ENCODE measurements around the gene MANEAL.

The MANEAL gene

GRCh38 chr1:37782491-37782890 lies 11.2 kb upstream of the MANEAL start:
- no peak for DNase-seq

DNA sequence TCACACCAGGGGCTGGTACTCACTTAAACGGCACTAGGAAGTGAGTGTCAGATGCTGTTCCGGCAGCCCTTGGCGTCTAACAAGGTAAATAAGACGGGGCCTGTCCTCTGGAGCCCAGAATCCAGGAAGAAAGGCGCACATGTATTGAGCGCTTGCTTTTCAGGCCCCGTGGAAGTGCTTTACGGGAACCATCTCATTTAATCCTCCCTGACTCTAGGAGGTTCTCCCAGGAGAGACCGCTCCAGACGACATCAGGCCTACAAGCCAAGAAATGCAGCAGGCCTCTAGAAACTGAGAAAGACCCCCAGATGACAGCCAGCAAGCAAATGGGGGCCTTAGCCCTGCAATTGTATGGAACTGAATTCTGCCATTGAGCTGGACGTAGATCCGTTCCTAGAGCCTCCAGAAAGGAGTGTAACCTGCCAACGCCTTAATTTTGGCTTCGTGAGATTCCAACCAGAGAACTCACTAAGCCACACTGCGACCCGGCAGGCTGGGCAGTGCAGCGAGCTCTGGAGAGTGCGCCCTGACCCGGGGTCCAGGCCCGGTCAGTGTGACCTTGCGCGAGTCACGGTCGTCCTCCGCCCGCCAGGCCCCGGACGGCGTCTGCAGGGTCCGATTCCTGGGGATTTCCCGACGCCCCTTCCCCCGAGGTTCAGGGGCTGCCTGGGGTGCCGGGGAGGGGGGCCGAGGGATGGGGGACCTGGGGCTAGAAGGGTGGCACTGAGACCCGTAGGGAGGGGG lies 532 bp upstream of the MANEAL start:
- peak; percentile 13 for DNase-seq

DNA sequence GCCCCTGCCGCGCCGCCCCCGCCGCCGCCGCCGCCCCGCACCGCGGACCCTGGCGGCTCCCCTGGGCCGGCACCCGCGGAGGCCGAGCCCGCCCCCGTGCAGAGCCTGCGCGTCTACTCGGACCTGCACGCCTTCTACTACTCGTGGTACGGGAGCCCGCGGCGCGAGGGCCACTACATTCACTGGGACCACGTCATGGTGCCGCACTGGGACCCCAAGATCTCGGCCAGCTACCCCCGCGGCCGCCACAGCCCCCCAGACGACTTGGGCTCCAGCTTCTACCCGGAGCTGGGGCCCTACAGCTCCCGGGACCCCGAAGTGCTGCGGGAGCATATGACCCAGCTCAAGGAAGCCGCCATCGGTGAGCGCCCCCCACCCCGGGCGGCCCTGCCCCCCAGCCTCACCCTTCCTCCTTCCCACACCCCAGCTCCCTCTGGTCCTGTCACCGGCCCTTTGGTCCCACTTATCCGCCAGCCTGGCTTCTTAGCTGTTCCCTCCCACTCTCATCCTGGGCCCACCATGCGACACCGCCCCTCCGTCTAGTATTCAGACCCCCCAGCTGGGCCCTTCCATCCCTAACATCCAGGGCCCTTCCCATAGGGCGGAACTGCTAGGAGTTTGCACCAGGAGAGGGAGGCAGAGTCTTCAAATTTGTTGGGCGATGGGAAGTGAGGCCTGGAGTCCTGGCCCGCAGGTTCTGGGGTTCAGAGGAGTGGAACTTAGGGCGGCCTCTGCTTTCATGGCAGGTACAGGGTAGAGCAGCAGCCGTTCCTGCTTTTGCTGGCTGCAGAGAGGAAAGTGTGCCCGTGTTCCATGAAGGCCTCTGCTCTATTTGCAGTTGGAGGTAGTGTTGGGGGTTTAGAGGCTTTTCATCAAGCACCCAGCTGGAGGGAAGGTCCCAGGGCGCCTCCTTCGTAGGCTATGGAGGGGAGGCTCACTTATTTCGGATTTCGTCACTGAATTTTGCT lies 1.0 kb downstream of the MANEAL start:
- peak; percentile 58 for DNase-seq

- peak; percentile 76 for DNase-seq
These were observed 1.9 kb downstream of the MANEAL start for GRCh38 chr1:37795340-37796125.

DNA sequence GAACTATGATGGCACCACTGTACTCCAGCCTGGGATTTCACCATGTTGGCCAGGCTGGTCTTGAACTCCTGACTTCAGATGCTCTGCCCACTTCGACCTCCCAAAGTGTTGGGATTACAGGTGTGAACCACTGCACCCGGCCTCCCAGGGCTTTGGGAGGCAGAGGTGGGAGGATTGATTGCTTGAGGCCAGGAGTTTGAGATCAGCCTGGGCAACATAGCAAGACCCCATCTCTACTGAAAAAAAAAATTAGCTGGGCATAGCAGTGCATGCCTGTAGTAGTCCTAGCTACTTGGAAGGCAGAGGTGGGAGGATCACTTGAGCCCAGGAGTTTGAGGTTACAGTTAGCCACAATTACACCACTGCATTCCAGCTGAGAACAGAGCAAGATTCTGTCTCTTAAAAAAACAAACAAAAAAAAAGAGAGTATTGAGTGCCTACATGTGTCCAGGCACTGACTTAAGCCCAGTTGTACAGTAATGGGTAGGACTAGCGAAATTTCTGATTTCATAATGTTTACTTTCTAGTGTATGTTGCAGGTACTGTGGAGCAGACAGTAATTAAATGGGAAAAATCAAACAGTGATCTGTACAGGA lies 4.2 kb downstream of the MANEAL start:
- DNase-seq = no peak

DNA sequence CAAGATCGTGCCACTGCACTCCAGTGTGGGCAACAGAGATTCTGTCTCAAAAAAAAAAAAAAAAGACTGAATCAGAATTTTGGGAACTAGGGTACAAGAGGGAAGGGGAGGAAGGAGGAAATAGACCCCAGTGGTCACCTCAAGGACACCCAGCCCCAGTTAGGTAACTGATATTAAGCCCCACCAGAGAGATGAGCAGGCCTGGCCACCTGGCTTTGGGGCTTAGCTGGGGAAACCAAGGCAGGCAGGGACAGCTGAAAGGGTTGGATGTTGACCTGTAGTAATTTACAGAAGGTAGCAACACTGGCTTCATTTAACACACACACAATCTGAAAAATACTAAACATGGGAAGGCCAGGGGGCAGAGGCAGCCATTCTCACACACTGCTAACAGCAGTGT lies 8.8 kb downstream of the MANEAL start:
- no peak for DNase-seq

DNA sequence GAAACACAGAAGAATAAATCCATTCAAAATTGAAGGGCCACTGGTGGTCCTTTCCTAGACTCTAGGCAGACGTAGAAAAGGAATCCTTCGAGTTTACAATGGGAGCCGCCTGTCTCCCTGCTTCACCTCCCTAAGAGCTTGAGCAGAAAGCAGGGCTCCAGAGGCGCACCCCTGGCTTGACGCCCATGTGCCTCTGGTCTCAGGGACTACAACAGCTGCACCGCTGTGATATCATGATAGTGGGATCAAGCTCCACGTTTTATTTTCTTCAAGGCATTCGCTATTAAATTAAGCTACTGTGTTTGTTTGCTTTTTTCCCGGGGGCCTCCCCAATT lies 13.5 kb downstream of the MANEAL start:
- DNase-seq = no peak

DNA sequence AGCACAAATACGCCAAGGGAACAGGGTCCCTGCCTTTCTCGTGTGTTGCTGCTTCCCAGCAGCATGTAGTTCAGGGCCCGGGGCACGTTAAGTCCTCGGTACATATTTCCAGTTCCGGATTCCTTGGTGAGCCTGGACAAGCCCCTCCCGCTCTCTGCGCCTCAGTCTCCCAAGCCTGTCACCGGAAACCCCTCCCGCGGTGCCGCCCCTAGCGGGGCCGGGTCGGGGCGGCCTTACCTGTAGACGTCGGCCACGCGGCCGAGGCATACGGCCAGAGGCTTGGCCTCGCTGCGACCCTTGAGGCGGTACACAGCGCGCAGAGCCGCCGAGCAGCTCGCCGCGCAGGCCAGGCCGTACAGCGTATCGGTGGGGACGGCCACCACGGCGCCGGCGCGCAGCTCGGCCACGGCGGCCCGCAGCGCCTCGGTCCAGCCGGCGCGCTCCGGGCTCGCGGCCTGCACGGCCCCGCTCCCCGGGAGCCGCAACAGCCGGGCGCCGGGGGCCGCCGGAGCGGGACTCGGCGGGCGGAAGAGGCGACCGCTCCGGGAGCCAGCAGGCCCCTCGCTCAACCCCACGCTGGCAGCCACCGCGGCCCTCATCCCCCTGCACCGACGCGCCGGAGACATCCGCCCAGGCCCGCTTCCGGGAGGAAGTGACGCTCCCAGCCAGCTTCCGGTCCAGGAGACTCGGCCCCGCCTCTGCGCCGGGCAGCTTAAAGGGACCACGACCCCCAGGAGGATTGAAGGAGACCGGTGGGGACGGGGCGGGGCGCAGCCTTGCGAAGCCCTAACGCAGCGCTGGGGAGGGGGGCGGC lies 14.1 kb downstream of the MANEAL start, which contains the start of the genes C1orf122 and YRDC:
Gene C1orf122 (plus strand): TSS at position 236 of the 814 bp plus-strand sequence. CDS start 615 bp downstream, outside the sequence.
Gene YRDC (minus strand): TSS at position 654 of the 814 bp plus-strand sequence. CDS start 28 bp downstream, at position 626.
- DNase-seq = peak; percentile 92

DNA sequence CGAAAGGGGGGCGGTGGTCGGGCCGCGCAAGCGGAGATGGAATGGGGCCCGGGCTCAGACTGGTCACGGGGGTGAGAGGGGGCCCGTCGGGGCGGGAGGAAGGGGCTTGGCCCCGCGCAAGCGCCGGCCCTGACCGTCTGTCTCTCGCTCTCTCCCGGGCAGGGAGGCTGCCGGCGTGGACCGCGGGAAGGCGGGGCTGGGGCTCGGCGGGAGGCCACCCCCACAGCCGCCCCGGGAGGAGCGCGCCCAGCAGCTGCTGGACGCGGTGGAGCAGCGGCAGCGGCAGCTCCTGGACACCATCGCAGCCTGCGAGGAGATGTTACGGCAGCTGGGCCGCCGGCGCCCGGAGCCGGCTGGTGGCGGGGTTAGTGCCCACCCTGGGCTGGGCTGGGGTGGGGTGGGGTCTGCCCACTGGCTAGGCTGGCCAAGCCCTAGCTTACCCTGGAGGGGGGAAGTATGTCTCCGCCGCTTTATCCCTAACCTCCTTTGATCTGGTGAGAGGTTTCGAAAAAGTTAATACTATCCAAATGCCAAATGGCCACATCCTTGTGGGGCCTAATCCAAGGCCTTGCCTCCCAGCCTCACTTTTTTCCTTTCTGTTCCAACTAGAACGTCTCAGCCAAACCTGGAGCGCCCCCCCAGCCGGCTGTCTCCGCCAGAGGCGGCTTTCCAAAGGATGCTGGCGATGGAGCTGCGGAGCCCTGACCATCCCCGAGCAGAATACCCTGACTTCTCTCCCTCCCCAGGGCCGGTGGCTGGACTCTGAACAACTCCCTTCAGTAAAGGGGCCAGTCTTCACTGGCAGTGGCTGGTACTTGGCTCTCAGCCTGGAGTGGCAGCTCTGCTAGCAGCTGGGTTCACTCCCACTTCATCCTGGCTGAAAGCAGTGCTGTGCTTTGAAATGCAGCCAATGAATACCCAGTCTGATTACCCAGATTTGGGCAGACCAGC lies 15.0 kb downstream of the MANEAL start:
- peak; percentile 77 for DNase-seq

GRCh38 chr1:37809942-37810341 lies 16.3 kb downstream of the MANEAL start:
- DNase-seq = no peak

GRCh38 chr1:37811027-37811655 lies 17.5 kb downstream of the MANEAL start:
- DNase-seq = peak; percentile 78

DNA sequence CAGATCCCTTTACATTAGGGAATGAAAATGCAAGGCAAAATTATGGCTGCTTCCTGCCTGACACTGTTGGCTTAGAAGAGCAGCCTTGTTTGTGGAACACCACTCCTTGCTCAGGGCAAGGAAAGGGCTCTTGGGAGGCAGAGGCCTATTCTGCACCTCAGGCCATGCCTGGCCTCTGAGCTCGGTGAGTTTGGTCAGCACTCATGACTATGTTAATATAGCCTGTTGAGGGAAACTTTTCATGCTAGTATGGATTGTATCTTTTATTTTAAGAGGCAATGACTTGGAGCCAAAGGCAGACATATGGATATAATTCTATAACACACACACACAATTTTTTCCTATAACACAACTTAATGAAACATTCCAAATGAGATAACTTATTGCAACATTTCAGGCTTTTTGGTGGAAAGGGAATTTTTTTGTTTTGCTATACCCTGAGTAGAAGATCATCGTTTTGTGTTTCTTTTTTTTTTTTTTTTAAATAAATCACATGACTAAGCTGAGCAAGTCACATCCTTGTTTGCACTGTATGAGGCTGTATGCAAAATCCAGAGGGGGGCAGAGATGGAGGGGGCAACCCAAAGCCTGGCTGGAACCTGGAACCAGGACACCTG lies 20.0 kb downstream of the MANEAL start:
- no peak for DNase-seq

- DNase-seq = no peak
These were observed 20.6 kb downstream of the MANEAL start for GRCh38 chr1:37814252-37814651.

DNA sequence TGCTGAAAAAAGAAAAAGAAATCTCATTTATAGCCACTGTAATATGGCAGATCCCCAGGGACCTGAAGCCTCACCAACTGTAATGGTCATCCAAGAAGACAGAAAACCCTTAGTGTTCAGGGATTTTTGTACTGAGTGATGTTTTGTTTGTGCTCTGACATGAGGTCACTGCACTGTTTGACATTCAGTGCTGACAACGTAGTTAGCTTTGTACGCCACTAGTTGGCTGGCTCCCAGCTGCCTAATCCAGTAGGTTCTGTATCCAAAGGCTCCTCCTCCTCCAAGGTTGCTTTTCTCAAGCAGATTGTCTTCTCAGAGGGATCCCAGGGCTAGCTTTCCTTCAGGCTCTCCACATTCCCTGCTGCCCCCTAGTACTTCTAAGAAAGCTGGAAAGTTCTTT lies 23.8 kb downstream of the MANEAL start:
- DNase-seq = no peak

DNA sequence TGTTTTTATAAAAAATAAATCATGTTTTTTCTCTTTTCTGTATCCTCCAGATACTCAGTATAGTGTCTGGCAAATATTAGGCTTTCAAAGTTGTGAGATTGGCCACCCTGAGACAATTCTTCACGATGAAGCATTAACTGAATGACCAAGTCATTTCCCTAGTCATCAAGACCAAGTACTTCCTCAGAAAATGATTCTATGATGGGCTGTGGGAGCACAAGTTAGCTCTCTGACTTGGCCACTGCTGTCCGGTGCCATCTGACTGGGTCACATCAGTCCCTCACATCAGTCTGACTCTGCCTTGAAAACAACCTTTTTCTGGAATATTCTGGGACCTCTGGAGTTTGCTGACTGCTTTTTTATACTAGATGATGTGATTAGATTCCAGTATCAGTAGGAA lies 27.8 kb downstream of the MANEAL start:
- no peak for DNase-seq

DNA sequence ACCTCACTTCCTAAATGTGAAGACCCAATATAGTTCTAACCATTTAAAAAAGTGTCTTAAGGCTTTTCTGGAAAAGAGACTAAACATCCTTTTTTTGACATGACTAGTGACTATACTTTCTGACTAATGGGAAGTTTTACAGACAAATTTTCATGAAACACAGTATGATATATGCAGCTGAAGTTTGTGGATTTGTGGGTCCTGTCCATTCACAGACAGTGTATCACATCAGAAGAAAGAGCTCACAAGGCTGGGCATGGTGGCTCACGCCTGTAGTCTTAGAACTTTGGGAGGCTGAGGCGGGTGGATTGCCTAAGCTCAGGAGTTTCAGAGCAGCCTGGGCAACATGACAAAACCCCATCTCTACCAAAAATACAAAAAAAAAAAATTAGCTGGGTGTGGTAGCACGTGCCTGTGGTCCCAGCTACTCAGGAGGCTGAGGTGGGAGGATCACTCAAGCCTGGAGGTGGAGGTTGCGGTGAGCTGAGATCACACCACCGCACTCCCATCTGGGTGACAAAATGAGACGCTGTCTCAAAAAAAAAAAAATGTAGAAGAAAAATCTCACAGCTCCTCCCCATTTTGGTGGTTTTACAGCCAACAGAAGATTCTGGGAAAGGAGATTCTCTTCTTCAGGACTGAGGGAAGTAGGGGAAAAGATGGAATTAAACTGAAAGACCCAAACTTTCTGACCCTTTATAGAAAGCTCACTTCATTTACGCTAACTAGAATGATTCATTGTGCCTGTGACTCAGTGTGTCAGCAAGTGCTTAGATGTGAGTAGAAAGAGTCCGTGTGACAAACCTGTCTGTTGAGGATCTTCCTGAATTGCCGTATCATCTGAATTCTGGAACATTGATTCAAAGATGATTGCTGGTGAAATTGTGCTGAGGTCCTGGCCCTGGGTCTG lies 29.5 kb downstream of the MANEAL start:
- no peak for DNase-seq

DNA sequence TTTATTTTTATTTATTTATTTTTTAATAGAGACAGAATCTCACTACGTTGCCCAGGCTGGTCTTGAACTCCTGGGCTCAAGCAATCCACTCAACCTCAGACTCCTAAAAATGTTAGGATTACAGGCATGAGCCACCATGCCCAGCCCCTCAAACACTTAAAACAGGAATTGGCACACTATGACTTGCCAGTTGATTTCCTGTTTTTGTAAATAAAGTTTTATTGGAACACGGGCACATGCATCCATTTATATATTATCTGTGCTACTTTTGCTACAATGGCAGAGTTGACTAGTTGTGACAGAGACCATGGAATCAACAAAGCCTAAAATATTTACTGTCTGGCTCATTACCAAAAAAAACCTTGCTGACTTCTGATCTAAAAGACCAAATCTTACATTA lies 30.4 kb downstream of the MANEAL start:
- DNase-seq = no peak

DNA sequence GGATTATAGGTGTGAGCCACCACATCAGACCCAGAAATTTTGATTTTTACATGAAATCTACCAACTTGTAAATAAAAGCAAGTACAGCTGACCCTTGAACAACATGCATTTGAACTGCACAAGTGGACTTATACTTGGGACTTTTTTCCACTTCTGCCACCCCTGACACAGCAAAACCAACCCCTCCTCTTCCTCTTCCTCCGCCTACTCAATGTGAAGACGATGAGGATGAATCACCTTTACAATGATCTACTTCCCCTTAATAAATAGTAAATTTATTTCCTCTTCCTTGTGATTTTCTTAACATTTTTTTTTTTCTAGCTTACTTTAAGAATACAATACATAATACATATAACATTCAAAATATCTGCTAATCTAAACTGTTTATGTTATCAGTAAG lies 31.9 kb downstream of the MANEAL start:
- DNase-seq = no peak

All from retina (tissue), 1 donor.